Astrocyte (in vitro differentiated cells and primary cell): ENCODE measurements around the gene HDHD2. TPM values are rescaled to one million over a fixed set of nuclear protein-coding genes. Genes with fewer than 3 reads are reported as not detected.
A peak's percentile ranks its signal among the peaks of the same experiment; 100 is the strongest.

ENCODE experiments used
- DNase-seq: peaks from one replicate; pipeline ENCODE4 v3.0.0-alpha.2; 2010; ENCODE audit warnings: low read depth
- FAIRE-seq: peaks from 2 replicates; lab custom pipeline; 2011; peaks lifted over from hg19 to GRCh38; lab: Jason Lieb, UNC
- H2AFZ ChIP-seq: 2 replicates; pipeline ENCODE4 v1.6.0; 2012; ENCODE audit warnings: low read depth, low read length, inconsistent platforms
- H3K27ac ChIP-seq: 2 replicates; pipeline ENCODE4 v1.5.1; 2011; ENCODE audit warnings: low read depth, low read length, inconsistent platforms
- H3K27me3 ChIP-seq: 2 replicates; pipeline ENCODE4 v1.6.0; 2011; ENCODE audit warnings: low read length, inconsistent platforms; ENCODE audit not compliant: insufficient read depth
- H3K36me3 ChIP-seq: 2 replicates; pipeline ENCODE4 v1.5.1; 2011; ENCODE audit warnings: low read length, inconsistent platforms; ENCODE audit not compliant: insufficient read depth
- H3K4me1 ChIP-seq: 2 replicates; pipeline ENCODE4 v1.5.1; 2011; ENCODE audit warnings: low read length, inconsistent platforms; ENCODE audit not compliant: insufficient read depth
- H3K4me2 ChIP-seq: 2 replicates; pipeline ENCODE4 v1.6.0; 2012; ENCODE audit warnings: low read length, inconsistent platforms
- H3K4me3 ChIP-seq: 2 replicates; pipeline ENCODE4 v1.5.1; 2011; ENCODE audit warnings: low read depth, mild to moderate bottlenecking, low read length, inconsistent platforms; ENCODE audit not compliant: insufficient read depth
- H3K79me2 ChIP-seq: 2 replicates; pipeline ENCODE4 v1.6.0; 2012; ENCODE audit warnings: mild to moderate bottlenecking, low read length, inconsistent platforms; ENCODE audit not compliant: insufficient read depth
- H3K9ac ChIP-seq: 2 replicates; pipeline ENCODE4 v1.6.0; 2012; ENCODE audit warnings: mild to moderate bottlenecking, low read length, inconsistent platforms
- H3K9me3 ChIP-seq: 2 replicates; pipeline ENCODE4 v1.5.1; 2012; ENCODE audit warnings: low read depth, mild to moderate bottlenecking, low read length, inconsistent platforms; ENCODE audit not compliant: insufficient read depth
- H4K20me1 ChIP-seq: 2 replicates; pipeline ENCODE4 v1.6.0; 2012; ENCODE audit warnings: low read length, inconsistent platforms; ENCODE audit not compliant: insufficient read depth
- H3K27ac Mint-ChIP-seq: one replicate; pipeline ENCODE4 v1.8.0; 2021; ENCODE audit warnings: mild to moderate bottlenecking, mixed read lengths; ENCODE audit not compliant: unreplicated experiment
- H3K27me3 Mint-ChIP-seq: one replicate; pipeline ENCODE4 v1.8.0; 2021; ENCODE audit warnings: low read depth, mixed read lengths; ENCODE audit not compliant: unreplicated experiment
- H3K36me3 Mint-ChIP-seq: one replicate; pipeline ENCODE4 v1.8.0; 2021; ENCODE audit warnings: low read depth, mixed read lengths; ENCODE audit not compliant: unreplicated experiment
- H3K4me1 Mint-ChIP-seq: one replicate; pipeline ENCODE4 v1.8.0; 2021; ENCODE audit warnings: low read depth, mixed read lengths; ENCODE audit not compliant: unreplicated experiment
- H3K4me3 Mint-ChIP-seq: one replicate; pipeline ENCODE4 v1.8.0; 2021; ENCODE audit warnings: mild to moderate bottlenecking, moderate library complexity, mixed read lengths; ENCODE audit not compliant: unreplicated experiment
- H3K9me3 Mint-ChIP-seq: one replicate; pipeline ENCODE4 v1.8.0; 2021; ENCODE audit warnings: mild to moderate bottlenecking, mixed read lengths; ENCODE audit not compliant: unreplicated experiment
- CTCF ChIP-seq: IDR thresholded peaks from 2 replicates; pipeline ENCODE4 v1.5.1; 2011; ENCODE audit warnings: low read depth, mild to moderate bottlenecking, inconsistent platforms, low read length, moderate library complexity; ENCODE audit not compliant: insufficient read depth
- EZH2 ChIP-seq: IDR thresholded peaks from 2 replicates; pipeline ENCODE4 v1.6.1; 2012; ENCODE audit warnings: mild to moderate bottlenecking, low read length, inconsistent platforms; ENCODE audit not compliant: insufficient read depth
- total RNA-seq: library from RNA; stranded (reverse); gene quantifications from 2 replicates; pipeline ENCODE4 v1.2.1, GENCODE V29; 2021

The HDHD2 gene
- total RNA-seq, 1 donor from 2014 or later: 23.5 TPM

- Histone ChIP-seq H4K20me1 (peaks cover 10% of the 10 kb centered on the region), H3K36me3 (peaks cover 11% of the 10 kb centered on the region), H2AFZ (peak overlapping the region; percentile 98), H3K9ac (peak overlapping the region; percentile 94), H3K4me2 (peak overlapping the region; percentile 97), H3K9me3 (no peaks in the 10 kb centered on the region), H3K4me3 (peak overlapping the region; percentile 90), H3K4me1 (peaks cover 13% of the 10 kb centered on the region), H3K27me3 (no peaks in the 10 kb centered on the region), H3K79me2 (peaks cover 40% of the 10 kb centered on the region), H3K27ac (peak overlapping the region; percentile 86)
- Mint-ChIP-seq H3K4me3 (peak overlapping the region; percentile 95), H3K9me3 (no peaks in the 10 kb centered on the region), H3K4me1 (peaks cover 14% of the 10 kb centered on the region), H3K27ac (peak overlapping the region; percentile 97), H3K27me3 (no peaks in the 10 kb centered on the region), H3K36me3 (no peaks in the 10 kb centered on the region)
- TF ChIP-seq CTCF (no peak), EZH2 (no peak)
- no peak for DNase-seq
- FAIRE-seq: no peak
Measured at GRCh38 chr18:47150824-47151366, 595 bp upstream of the HDHD2 start.

- Mint-ChIP-seq H3K9me3 (no peaks in the 10 kb centered on the region), H3K4me1 (peaks cover 14% of the 10 kb centered on the region), H3K4me3 (peak overlapping the region; percentile 95), H3K27me3 (no peaks in the 10 kb centered on the region), H3K27ac (peak overlapping the region; percentile 74), H3K36me3 (no peaks in the 10 kb centered on the region)
- FAIRE-seq (no peak), DNase-seq (peak; percentile 2)
- no peaks in the 10 kb centered on the region for H3K27me3 ChIP-seq
- H3K9ac ChIP-seq: peak overlapping the region; percentile 94
- TF ChIP-seq CTCF (no peak), EZH2 (no peak)
- peaks cover 54% of the 10 kb centered on the region for H3K79me2 ChIP-seq
- H3K4me3 ChIP-seq: peak overlapping the region; percentile 90
- peak overlapping the region; percentile 98 for H2AFZ ChIP-seq
- H3K36me3 ChIP-seq: peaks cover 8% of the 10 kb centered on the region
- H4K20me1 ChIP-seq: peaks cover 22% of the 10 kb centered on the region
- H3K27ac ChIP-seq: peak overlapping the region; percentile 86
- H3K9me3 ChIP-seq: no peaks in the 10 kb centered on the region
- H3K4me1 ChIP-seq: peaks cover 13% of the 10 kb centered on the region
- H3K4me2 ChIP-seq: peak overlapping the region; percentile 97
Measured at GRCh38 chr18:47149457-47150028, 757 bp downstream of the HDHD2 start.

GRCh38 chr18:47146206-47146605 is 4.1 kb downstream of the HDHD2 start:
- no peaks in the 10 kb centered on the region for H3K27me3 Mint-ChIP-seq
- H3K9ac ChIP-seq: no peak overlapping the region
- no peak overlapping the region for H3K4me3 ChIP-seq
- no peak overlapping the region for H3K4me3 Mint-ChIP-seq
- H3K79me2 ChIP-seq: peaks cover 86% of the 10 kb centered on the region
- H3K9me3 Mint-ChIP-seq: no peaks in the 10 kb centered on the region
- DNase-seq (no peak), FAIRE-seq (no peak)
- no peaks in the 10 kb centered on the region for H3K36me3 ChIP-seq
- no peak for TF ChIP-seq CTCF
- no peak for TF ChIP-seq EZH2
- peaks cover 12% of the 10 kb centered on the region for H3K4me1 ChIP-seq
- H3K9me3 ChIP-seq: no peaks in the 10 kb centered on the region
- no peak overlapping the region for H3K27ac Mint-ChIP-seq
- no peak overlapping the region for H2AFZ ChIP-seq
- H4K20me1 ChIP-seq: peaks cover 37% of the 10 kb centered on the region
- no peak overlapping the region for H3K27ac ChIP-seq
- no peak overlapping the region for H3K4me2 ChIP-seq
- no peaks in the 10 kb centered on the region for H3K36me3 Mint-ChIP-seq
- H3K27me3 ChIP-seq: no peaks in the 10 kb centered on the region
- H3K4me1 Mint-ChIP-seq: peaks cover 13% of the 10 kb centered on the region
